ENCODE data around the gene PRKCB.
"Not testable (repeated sequence)": the region's sequence is repeated elsewhere in the genome, so short reads cannot be mapped to it uniquely, and the experiment has no call there.

The PRKCB gene

GRCh38 chr16:24009098-24009497 lies 173.3 kb downstream of the PRKCB start:
- no peak for DNase-seq (ENCODE audit: low spot score)

- DNase-seq (ENCODE audit: low spot score) = no peak
Measured at GRCh38 chr16:24009955-24010354, 174.2 kb downstream of the PRKCB start.

GRCh38 chr16:24010440-24011089 lies 174.8 kb downstream of the PRKCB start:
- DNase-seq (ENCODE audit: low spot score) = peak; percentile 80

GRCh38 chr16:24011237-24011636 lies 175.5 kb downstream of the PRKCB start:
- no peak for DNase-seq (ENCODE audit: low spot score)

GRCh38 chr16:24013054-24013636 lies 177.4 kb downstream of the PRKCB start:
- no peak for DNase-seq (ENCODE audit: low spot score)

- peak; percentile 51 for DNase-seq (ENCODE audit: low spot score)
Measured at GRCh38 chr16:24013864-24014645, 178.3 kb downstream of the PRKCB start.

GRCh38 chr16:24014955-24015354 lies 179.2 kb downstream of the PRKCB start:
- not testable (repeated sequence) for DNase-seq (ENCODE audit: low spot score)

- DNase-seq (ENCODE audit: low spot score) = no peak
Measured at GRCh38 chr16:24015923-24016322, 180.1 kb downstream of the PRKCB start.

- no peak for DNase-seq (ENCODE audit: low spot score)
Measured at GRCh38 chr16:24018485-24018884, 182.7 kb downstream of the PRKCB start.

GRCh38 chr16:24022797-24023196 lies 187.0 kb downstream of the PRKCB start:
- DNase-seq (ENCODE audit: low spot score) = no peak

- no peak for DNase-seq (ENCODE audit: low spot score)
Measured at GRCh38 chr16:24023621-24024020, 187.8 kb downstream of the PRKCB start.

- DNase-seq (ENCODE audit: low spot score) = no peak
Measured at GRCh38 chr16:24024971-24025370, 189.2 kb downstream of the PRKCB start.

GRCh38 chr16:24027466-24027865 lies 191.7 kb downstream of the PRKCB start:
- DNase-seq (ENCODE audit: low spot score) = no peak

GRCh38 chr16:24029841-24030240 lies 194.1 kb downstream of the PRKCB start:
- not testable (repeated sequence) for DNase-seq (ENCODE audit: low spot score)

GRCh38 chr16:24035127-24035842 lies 199.5 kb downstream of the PRKCB start:
- no peak for DNase-seq (ENCODE audit: low spot score)

GRCh38 chr16:24036038-24036543 lies 200.3 kb downstream of the PRKCB start:
- DNase-seq (ENCODE audit: low spot score) = no peak

GRCh38 chr16:24036614-24037013 lies 200.8 kb downstream of the PRKCB start:
- peak; percentile 39 for DNase-seq (ENCODE audit: low spot score)

- no peak for DNase-seq (ENCODE audit: low spot score)
Measured at GRCh38 chr16:24037335-24037734, 201.6 kb downstream of the PRKCB start.

GRCh38 chr16:24041834-24042631 lies 206.2 kb downstream of the PRKCB start:
- peak; percentile 88 for DNase-seq (ENCODE audit: low spot score)

GRCh38 chr16:24044467-24044866 lies 208.7 kb downstream of the PRKCB start:
- no peak for DNase-seq (ENCODE audit: low spot score)

- DNase-seq (ENCODE audit: low spot score) = no peak
Measured at GRCh38 chr16:24045641-24046040, 209.9 kb downstream of the PRKCB start.

Measured in activated CD4-positive, alpha-beta T cell treated with anti-CD3 and anti-CD28 coated beads, Interleukin-2, Interleukin-4, amounts not matched to agents 100 ng/mL and 50 ng/mL, durations not matched to agents 16 hours and 8 hours (primary cell).